Nephron progenitor cell (in vitro differentiated cells): ENCODE data around the gene LACRT.

Experiments
- DNase-seq: peaks from one replicate; pipeline ENCODE4 v3.0.0; 2021
- H3K27ac Mint-ChIP-seq: 2 replicates; pipeline ENCODE4 v1.8.0; 2021; ENCODE audit warnings: mild to moderate bottlenecking, moderate library complexity, mixed read lengths
- H3K27me3 Mint-ChIP-seq: 2 replicates; pipeline ENCODE4 v1.8.0; 2021; ENCODE audit warnings: mild to moderate bottlenecking, low read depth, mixed read lengths; ENCODE audit not compliant: poor library complexity
- H3K36me3 Mint-ChIP-seq: 2 replicates; pipeline ENCODE4 v1.8.0; 2021; ENCODE audit warnings: low read depth, mixed read lengths
- H3K4me1 Mint-ChIP-seq: 2 replicates; pipeline ENCODE4 v1.8.0; 2021; ENCODE audit warnings: mixed read lengths
- H3K4me3 Mint-ChIP-seq: 2 replicates; pipeline ENCODE4 v1.8.0; 2021; ENCODE audit warnings: mild to moderate bottlenecking, moderate library complexity, mixed read lengths
- H3K9me3 Mint-ChIP-seq: 2 replicates; pipeline ENCODE4 v1.8.0; 2021; ENCODE audit warnings: mild to moderate bottlenecking, moderate library complexity, mixed read lengths
- CTCF ChIP-seq: fragments of 200-600 bp; sonication (generic); IDR thresholded peaks from 2 replicates; pipeline ENCODE4 v1.5.0; 2021; ENCODE audit warnings: antibody characterized with exemption

LACRT gene

DNA sequence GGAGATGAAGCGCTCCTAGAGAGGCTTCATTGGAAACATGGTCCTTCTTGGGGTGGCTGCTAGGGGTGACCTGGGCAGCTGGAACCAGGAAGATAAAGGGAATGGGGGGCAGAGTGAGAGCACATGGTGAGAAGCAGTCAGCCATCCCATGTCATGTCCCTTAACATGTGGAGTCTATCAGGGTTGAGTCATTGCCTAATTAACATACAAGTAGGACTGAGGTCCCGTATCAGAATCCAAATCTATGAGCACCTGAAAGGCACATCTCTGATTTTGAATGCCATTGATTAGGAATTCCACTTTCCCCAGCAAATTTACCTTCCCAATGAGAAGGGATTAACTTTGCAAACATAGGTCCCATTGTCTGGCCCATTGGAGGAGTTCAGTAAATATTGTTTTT lies 25.9 kb downstream of the LACRT start:
- no peak for DNase-seq
- Mint-ChIP-seq H3K27me3 (peaks cover 17% of the 10 kb centered on the region), H3K36me3 (no peaks in the 10 kb centered on the region), H3K4me3 (no peak overlapping the region), H3K27ac (no peak overlapping the region), H3K9me3 (no peaks in the 10 kb centered on the region), H3K4me1 (no peaks in the 10 kb centered on the region)
- TF ChIP-seq CTCF: no peak

DNA sequence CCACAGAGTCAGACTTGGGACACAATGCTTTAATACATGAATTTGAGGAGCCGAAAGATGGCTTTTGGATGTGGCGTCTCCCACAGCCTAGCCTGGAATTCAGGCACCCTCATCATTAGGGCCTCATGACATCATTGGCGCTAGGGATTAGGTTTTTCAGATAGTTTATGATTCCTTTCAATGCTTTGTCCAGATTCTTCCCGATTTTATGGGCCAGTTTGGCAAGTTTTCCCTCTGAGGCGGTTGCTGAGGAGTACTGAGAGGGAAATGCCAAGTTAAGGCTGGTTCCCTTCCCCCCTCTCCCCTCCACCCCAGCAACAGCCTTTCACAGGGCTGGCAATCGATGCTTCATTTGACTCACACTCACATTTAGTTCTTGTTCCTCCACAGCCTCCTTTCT lies 26.5 kb downstream of the LACRT start:
- peaks cover under 1% of the 10 kb centered on the region for H3K36me3 Mint-ChIP-seq
- no peaks in the 10 kb centered on the region for H3K4me1 Mint-ChIP-seq
- H3K4me3 Mint-ChIP-seq: no peak overlapping the region
- peaks cover 2% of the 10 kb centered on the region for H3K9me3 Mint-ChIP-seq
- no peak overlapping the region for H3K27ac Mint-ChIP-seq
- peaks cover 13% of the 10 kb centered on the region for H3K27me3 Mint-ChIP-seq
- no peak for DNase-seq
- no peak for TF ChIP-seq CTCF

DNA sequence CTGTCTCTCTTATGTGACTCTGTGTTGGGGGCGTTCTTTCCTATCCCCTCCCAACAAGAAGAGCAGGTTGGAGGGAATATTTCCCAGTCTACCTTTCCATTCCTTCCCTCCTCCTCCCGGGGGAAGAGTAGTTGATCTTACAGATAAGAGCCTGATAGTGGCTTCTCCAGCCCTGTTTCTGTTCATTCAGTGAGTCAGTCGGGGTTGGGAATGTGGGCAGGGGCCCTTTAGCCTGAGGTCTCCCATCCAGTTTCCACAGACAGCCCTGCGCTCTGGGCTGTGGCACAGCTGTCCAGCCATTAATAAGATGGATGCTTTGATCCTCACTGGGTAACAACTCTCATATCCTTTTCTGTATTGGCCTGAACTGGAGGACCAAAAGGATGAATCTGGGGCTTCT lies 28.1 kb downstream of the LACRT start:
- peaks cover 7% of the 10 kb centered on the region for H3K9me3 Mint-ChIP-seq
- peaks cover 6% of the 10 kb centered on the region for H3K36me3 Mint-ChIP-seq
- no peak for DNase-seq
- TF ChIP-seq CTCF: no peak
- no peak overlapping the region for H3K27ac Mint-ChIP-seq
- H3K27me3 Mint-ChIP-seq: peaks cover 13% of the 10 kb centered on the region
- H3K4me1 Mint-ChIP-seq: peaks cover 8% of the 10 kb centered on the region
- no peak overlapping the region for H3K4me3 Mint-ChIP-seq

DNA sequence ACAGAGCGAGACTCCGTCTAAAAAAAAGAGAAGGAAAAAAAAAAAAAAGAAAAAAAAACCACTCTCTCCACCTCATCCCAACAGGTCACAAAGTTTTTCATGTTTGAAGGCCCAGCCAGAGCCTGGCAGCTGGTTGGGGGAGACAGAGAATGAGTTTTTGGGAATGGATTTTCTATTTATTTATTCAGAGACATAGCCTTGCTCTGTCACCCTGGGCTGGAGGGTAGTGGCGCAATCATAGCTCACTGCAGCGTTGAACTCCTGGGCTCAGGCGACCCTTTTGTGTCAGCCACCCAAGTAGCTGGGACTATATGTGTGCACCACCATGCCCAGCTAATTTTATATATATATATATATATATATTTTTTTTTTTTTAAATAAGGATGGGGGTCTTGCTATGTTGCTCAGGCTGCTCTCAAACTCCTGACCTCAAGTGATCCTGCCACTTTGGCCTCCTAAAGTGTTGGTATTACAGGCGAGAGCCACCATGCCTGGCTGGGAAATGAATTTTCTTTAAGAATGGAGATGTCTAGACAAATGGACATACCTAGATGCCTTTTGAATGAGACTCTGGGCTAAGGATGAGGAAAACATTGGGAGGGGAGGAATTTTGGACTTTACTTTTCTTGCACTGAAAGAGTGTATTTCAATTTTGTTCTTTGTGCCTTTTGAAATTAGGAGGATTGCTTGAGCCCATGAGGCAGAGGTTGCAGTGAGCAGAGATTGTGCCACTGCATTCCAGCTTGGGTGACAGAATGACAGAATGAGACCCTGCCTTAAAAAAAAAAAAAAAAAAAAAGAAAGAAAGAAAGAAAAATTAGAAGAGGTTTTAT lies 29.3 kb downstream of the LACRT start:
- DNase-seq: no peak

DNA sequence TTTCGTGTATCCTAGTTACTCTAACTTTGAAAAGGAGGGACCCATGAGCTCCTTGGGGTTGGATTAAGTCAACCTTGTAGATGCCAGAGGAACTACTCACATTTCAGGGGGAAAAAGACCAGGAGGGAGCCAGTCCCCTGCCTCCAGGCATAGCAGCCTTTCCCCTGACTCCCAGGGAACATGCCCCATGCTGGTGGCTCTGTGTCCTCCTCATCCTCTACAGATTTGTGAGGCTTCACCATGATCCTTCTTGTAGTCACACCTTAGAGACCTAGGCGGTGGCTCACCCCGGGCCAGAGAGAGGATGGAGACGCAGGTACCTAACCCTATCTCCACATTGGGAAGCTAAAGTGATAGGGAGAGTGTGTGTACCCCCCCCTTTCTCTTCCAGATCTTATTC lies 30.3 kb downstream of the LACRT start:
- H3K27ac Mint-ChIP-seq: no peak overlapping the region
- DNase-seq: no peak
- peaks cover 7% of the 10 kb centered on the region for H3K9me3 Mint-ChIP-seq

More for the DNA sequence above, 29.3 kb downstream of the LACRT start:
- H3K36me3 Mint-ChIP-seq: peaks cover 6% of the 10 kb centered on the region
- H3K27me3 Mint-ChIP-seq: peaks cover 10% of the 10 kb centered on the region
- no peak for TF ChIP-seq CTCF
- H3K9me3 Mint-ChIP-seq: peaks cover 7% of the 10 kb centered on the region
- no peak overlapping the region for H3K27ac Mint-ChIP-seq
- peaks cover 8% of the 10 kb centered on the region for H3K4me1 Mint-ChIP-seq
- H3K4me3 Mint-ChIP-seq: no peak overlapping the region

More for the DNA sequence above, 30.3 kb downstream of the LACRT start:
- no peak overlapping the region for H3K4me3 Mint-ChIP-seq
- H3K27me3 Mint-ChIP-seq: peaks cover 11% of the 10 kb centered on the region
- H3K4me1 Mint-ChIP-seq: peaks cover 15% of the 10 kb centered on the region
- H3K36me3 Mint-ChIP-seq: peaks cover 6% of the 10 kb centered on the region
- TF ChIP-seq CTCF: no peak
